CD14-positive monocyte (primary cell): Measurements from ENCODE around the gene FKBP9. TPM values are rescaled to one million over a fixed set of nuclear protein-coding genes. Genes with fewer than 3 reads are reported as not detected.

ENCODE experiments used
- DNase-seq, 3 donors: peaks; one replicate each; pipeline ENCODE4 v3.0.0-alpha.2; 2011 to 2022
- H2AFZ ChIP-seq: 2 replicates; pipeline ENCODE4 v1.6.0; 2012; ENCODE audit warnings: mild to moderate bottlenecking, low read depth, low read length, inconsistent platforms; ENCODE audit not compliant: insufficient read depth, poor library complexity, severe bottlenecking
- H3K27ac ChIP-seq, 2 donors: 1 replicate in 1 of 2; 2 replicates in 1 of 2; pipeline ENCODE4 v1.5.1; 2012 to 2013; ENCODE audit warnings: low read length in 2 of 2, control low read depth in 1 of 2, inconsistent platforms in 1 of 2, low read depth in 1 of 2, mild to moderate bottlenecking in 1 of 2
- H3K27me3 ChIP-seq, 2 donors: one replicate each; pipeline versions ENCODE4 v1.6.0 to v1.6.1; 2011 to 2013; ENCODE audit warnings: low read length in 2 of 2; ENCODE audit not compliant: control insufficient read depth in 2 of 2, insufficient read depth in 2 of 2
- H3K36me3 ChIP-seq, 2 donors: replicated peaks in 1 of 2; 1 replicate in 1 of 2; 2 replicates in 1 of 2; pipeline versions ENCODE4 v1.5.1 to v1.6.1; 2012 to 2013; ENCODE audit warnings: low read length in 2 of 2, control low read depth in 1 of 2, inconsistent platforms in 1 of 2, mild to moderate bottlenecking in 1 of 2; ENCODE audit not compliant: insufficient read depth in 2 of 2, control insufficient read depth in 1 of 2
- H3K4me1 ChIP-seq, 2 donors: 1 replicate in 1 of 2; 2 replicates in 1 of 2; pipeline versions ENCODE4 v1.5.1 to v1.6.1; 2012 to 2013; ENCODE audit warnings: low read length in 2 of 2, control low read depth in 1 of 2, inconsistent platforms in 1 of 2, mild to moderate bottlenecking in 1 of 2, moderate library complexity in 1 of 2; ENCODE audit not compliant: insufficient read depth in 2 of 2, control insufficient read depth in 1 of 2
- H3K4me2 ChIP-seq: replicated peaks from 2 replicates; pipeline ENCODE3; 2012; ENCODE audit warnings: low read length, moderate library complexity, mild to moderate bottlenecking; ENCODE audit not compliant: poor library complexity, severe bottlenecking; ENCODE audit errors: extremely low read depth
- H3K4me3 ChIP-seq, 3 experiments: fragments of 200-600 bp in 1 of 3; sonication (generic) in 1 of 3; replicated peaks in 1 of 3; 1 replicate in 2 of 3; 2 replicates in 1 of 3; pipeline ENCODE4 v1.5.1; 2011 to 2013; ENCODE audit warnings: low read length in 3 of 3, mild to moderate bottlenecking in 3 of 3, control low read depth in 2 of 3, low read depth in 2 of 3, inconsistent platforms in 1 of 3, moderate library complexity in 1 of 3
- H3K79me2 ChIP-seq: 2 replicates; pipeline ENCODE4 v1.6.0; 2012; ENCODE audit warnings: mild to moderate bottlenecking, control low read depth, inconsistent platforms, low read length, moderate library complexity; ENCODE audit not compliant: insufficient read depth
- H3K9ac ChIP-seq: 2 replicates; pipeline ENCODE4 v1.6.0; 2017; ENCODE audit warnings: low read length, mild to moderate bottlenecking; ENCODE audit not compliant: insufficient read depth, poor library complexity, severe bottlenecking
- H3K9me3 ChIP-seq, 2 donors: replicated peaks in 1 of 2; 1 replicate in 1 of 2; 2 replicates in 1 of 2; pipeline versions ENCODE4 v1.5.1 to v1.6.1; 2012 to 2013; ENCODE audit warnings: low read length in 2 of 2, control low read depth in 1 of 2; ENCODE audit not compliant: control insufficient read depth in 1 of 2, insufficient read depth in 1 of 2
- H4K20me1 ChIP-seq: 2 replicates; pipeline ENCODE4 v1.6.0; 2012; ENCODE audit warnings: mild to moderate bottlenecking, low read length, control low read depth, moderate library complexity; ENCODE audit not compliant: insufficient read depth
- H3K27ac Mint-ChIP-seq, 7 donors: one replicate each; pipeline ENCODE4 v1.8.0; 2020; ENCODE audit warnings: mild to moderate bottlenecking in 7 of 7, mixed read lengths in 7 of 7, moderate library complexity in 6 of 7, inconsistent platforms in 2 of 7
- H3K27me3 Mint-ChIP-seq, 3 donors: one replicate each; pipeline ENCODE4 v1.8.0; 2021 to 2022; ENCODE audit warnings: low read depth in 3 of 3, mild to moderate bottlenecking in 3 of 3, mixed read lengths in 3 of 3, moderate library complexity in 3 of 3, inconsistent platforms in 1 of 3
- H3K36me3 Mint-ChIP-seq, 2 donors: one replicate each; pipeline ENCODE4 v1.8.0; 2020; ENCODE audit warnings: mixed read lengths in 2 of 2, inconsistent platforms in 1 of 2, mild to moderate bottlenecking in 1 of 2
- H3K4me1 Mint-ChIP-seq: one replicate; pipeline ENCODE4 v1.8.0; 2020; ENCODE audit warnings: mild to moderate bottlenecking, mixed read lengths
- H3K4me3 Mint-ChIP-seq, 2 donors: one replicate each; pipeline ENCODE4 v1.8.0; 2020; ENCODE audit warnings: mild to moderate bottlenecking in 2 of 2, mixed read lengths in 2 of 2, moderate library complexity in 1 of 2
- H3K9me3 Mint-ChIP-seq, 7 donors: one replicate each; pipeline ENCODE4 v1.8.0; 2020 to 2022; ENCODE audit warnings: mixed read lengths in 7 of 7, mild to moderate bottlenecking in 6 of 7, moderate library complexity in 6 of 7, inconsistent platforms in 2 of 7
- WGBS: methylation state at CpG from one replicate; pipeline ENCODE4 v1.1.5; 2013; ENCODE audit warnings: missing lambda C conversion rate; ENCODE audit not compliant: insufficient coverage; 5-methylcytosine and 5-hydroxymethylcytosine counted together
- intact Hi-C, 2 donors: fragments of 100-400 bp; cut with micrococcal nuclease; formaldehyde crosslinking; loops; one replicate each; pipeline versions ENCODE4 v1.15.0 to v1.15.1; 2023
- polyA plus RNA-seq, 3 donors: library from polyadenylated mRNA; depleted of rRNA in 1 of 3; unstranded in 2 of 3; stranded (reverse) in 1 of 3; fragments of 300-500 nt in 2 of 3; fragments of >200 nt in 1 of 3; fragmentation: Illumina TruSeq in 2 of 3; gene quantifications; 1 replicate in 2 of 3; 2 replicates in 1 of 3; pipeline ENCODE4 v1.2.3, GENCODE V29; 2012 to 2021
- TF ChIP-seq, protein P1 (sequence below): fragments of 200-600 bp; IDR thresholded peaks from one replicate; pipeline ENCODE4 v1.8.0; 2022; ENCODE audit warnings: antibody characterized with exemption, mild to moderate bottlenecking

The FKBP9 gene
- polyA plus RNA-seq, 3 donors: 2.9 to 5.6 (median 4.2) TPM

DNA sequence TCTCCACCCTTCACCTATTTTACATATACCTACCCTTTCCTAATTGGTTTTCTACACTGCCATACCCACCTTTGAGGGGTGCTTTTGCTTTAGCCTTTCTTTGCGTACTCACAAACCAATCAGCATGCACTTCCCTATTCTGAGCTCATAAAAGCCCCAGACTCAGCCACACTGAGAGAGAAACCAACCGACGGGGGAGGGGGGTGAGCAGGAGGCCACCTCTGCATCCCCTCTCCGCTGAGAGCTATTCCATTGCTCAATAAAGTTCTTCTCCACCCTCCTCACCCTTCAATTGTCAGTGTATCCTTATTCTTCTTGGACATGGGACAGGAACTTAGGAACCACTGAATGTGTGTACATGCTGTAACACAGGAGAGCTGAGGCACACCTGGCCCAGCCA, 9.0 kb upstream of the FKBP9 start:
- WGBS: no CpG with 5 or more reads among the region's 4 CpGs
- no peak overlapping the region for H2AFZ ChIP-seq
- H3K9ac ChIP-seq: no peak overlapping the region
- Mint-ChIP-seq H3K36me3 (no peaks in the 10 kb centered on the region), H3K4me1 (peaks cover under 1% of the 10 kb centered on the region), H3K27me3 (peaks cover 3 to 4% (median 4%) of the 10 kb centered on the region in 3 donors), H3K9me3 (peaks cover 9 to 34% (median 23%) of the 10 kb centered on the region in 7 donors), H3K27ac (no peak overlapping the region), H3K4me3 (no peak overlapping the region)
- H3K9me3 ChIP-seq: peaks cover 11 to 16% of the 10 kb centered on the region in 2 donors
- H3K27me3 ChIP-seq: no peaks in the 10 kb centered on the region
- peaks cover 0 to 3% of the 10 kb centered on the region in 2 donors for H3K4me1 ChIP-seq
- H3K79me2 ChIP-seq: no peaks in the 10 kb centered on the region
- TF ChIP-seq, protein P1, sequence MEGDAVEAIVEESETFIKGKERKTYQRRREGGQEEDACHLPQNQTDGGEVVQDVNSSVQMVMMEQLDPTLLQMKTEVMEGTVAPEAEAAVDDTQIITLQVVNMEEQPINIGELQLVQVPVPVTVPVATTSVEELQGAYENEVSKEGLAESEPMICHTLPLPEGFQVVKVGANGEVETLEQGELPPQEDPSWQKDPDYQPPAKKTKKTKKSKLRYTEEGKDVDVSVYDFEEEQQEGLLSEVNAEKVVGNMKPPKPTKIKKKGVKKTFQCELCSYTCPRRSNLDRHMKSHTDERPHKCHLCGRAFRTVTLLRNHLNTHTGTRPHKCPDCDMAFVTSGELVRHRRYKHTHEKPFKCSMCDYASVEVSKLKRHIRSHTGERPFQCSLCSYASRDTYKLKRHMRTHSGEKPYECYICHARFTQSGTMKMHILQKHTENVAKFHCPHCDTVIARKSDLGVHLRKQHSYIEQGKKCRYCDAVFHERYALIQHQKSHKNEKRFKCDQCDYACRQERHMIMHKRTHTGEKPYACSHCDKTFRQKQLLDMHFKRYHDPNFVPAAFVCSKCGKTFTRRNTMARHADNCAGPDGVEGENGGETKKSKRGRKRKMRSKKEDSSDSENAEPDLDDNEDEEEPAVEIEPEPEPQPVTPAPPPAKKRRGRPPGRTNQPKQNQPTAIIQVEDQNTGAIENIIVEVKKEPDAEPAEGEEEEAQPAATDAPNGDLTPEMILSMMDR: no peak
- no peaks in the 10 kb centered on the region for H4K20me1 ChIP-seq
- no peak overlapping the region for H3K4me3 ChIP-seq
- no peak for DNase-seq
- H3K36me3 ChIP-seq: no peaks in the 10 kb centered on the region
- intact Hi-C loops: loop anchor here in 1 of 2 donors (10.0 kb wide), 1 partner anchor 63 kb away; no protein-coding TSS in a partner anchor
- no peak overlapping the region for H3K27ac ChIP-seq
- H3K4me2 ChIP-seq: no peak overlapping the region

DNA sequence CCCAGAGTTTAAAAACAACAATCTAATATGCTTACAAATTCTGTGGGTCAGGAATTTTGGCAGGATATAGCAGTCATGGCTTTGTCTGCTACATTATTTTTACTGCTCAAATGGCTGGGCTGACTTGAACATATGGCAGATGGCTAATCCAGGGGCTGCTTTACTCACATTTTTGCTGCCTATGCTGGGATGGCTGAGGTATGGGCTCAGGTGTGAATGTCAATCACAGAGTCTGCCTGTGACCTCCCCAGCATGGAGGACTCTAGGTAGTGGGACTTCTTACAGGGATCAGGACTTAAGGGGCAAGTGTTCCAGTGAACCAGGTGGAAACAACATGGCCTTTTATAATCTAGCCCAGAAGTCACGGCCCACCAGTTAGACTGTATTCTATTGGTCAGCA, 4.4 kb upstream of the FKBP9 start:
- peaks cover 6% of the 10 kb centered on the region for H3K4me1 Mint-ChIP-seq
- peaks cover 0 to 12% of the 10 kb centered on the region in 2 donors for H3K27me3 ChIP-seq
- no peaks in the 10 kb centered on the region for H3K36me3 ChIP-seq
- H3K4me2 ChIP-seq: no peak overlapping the region
- H3K9ac ChIP-seq: no peak overlapping the region
- no peak overlapping the region for H3K4me3 Mint-ChIP-seq
- peaks cover 8 to 14% of the 10 kb centered on the region in 2 donors for H3K9me3 ChIP-seq
- no peak for DNase-seq
- no peak overlapping the region for H3K27ac ChIP-seq
- H4K20me1 ChIP-seq: no peaks in the 10 kb centered on the region
- WGBS: 80% methylated on average over 1 of the region's 1 CpG
- no peaks in the 10 kb centered on the region for H3K79me2 ChIP-seq
- TF ChIP-seq, protein P1: no peak
- peaks cover 9 to 18% (median 18%) of the 10 kb centered on the region in 3 donors for H3K27me3 Mint-ChIP-seq
- no peak overlapping the region for H3K27ac Mint-ChIP-seq
- H3K4me3 ChIP-seq: no peak overlapping the region
- intact Hi-C loops: no loop called here
- no peaks in the 10 kb centered on the region for H3K36me3 Mint-ChIP-seq
- H2AFZ ChIP-seq: no peak overlapping the region
- peaks cover 8 to 19% (median 13%) of the 10 kb centered on the region in 7 donors for H3K9me3 Mint-ChIP-seq
- H3K4me1 ChIP-seq: peaks cover 9 to 10% of the 10 kb centered on the region in 2 donors
